HG02970 (cell line): ENCODE measurements around the gene MTOR.

ENCODE experiments used
- ATAC-seq: cut with Tn5 transposase; IDR thresholded peaks from one replicate; pipeline ENCODE4 v1.9.1; 2021; ENCODE audit warnings: mild to moderate bottlenecking, moderate library complexity, moderate number of reproducible peaks; ENCODE audit not compliant: unreplicated experiment, low FRiP score

Gene MTOR

DNA sequence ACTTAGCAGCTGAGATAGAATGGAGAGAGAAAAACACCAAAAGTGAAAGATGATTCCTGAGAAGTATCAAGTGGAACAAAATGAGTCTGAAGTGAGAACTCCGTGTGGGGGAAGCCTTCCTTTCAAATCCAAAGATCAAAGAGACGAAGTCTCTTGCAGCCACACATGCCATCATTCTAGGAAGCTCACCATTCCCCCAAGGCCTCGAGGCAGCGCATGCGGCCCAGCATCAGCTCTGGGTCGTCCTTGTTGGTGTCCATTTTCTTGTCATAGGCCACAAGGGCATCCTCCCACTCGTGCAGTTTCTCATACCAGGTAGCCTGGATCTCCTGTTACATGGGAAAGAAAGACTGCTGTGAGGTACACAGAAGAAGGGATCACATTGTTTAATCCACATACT lies 105.4 kb downstream of the MTOR start:
- no peak for ATAC-seq

DNA sequence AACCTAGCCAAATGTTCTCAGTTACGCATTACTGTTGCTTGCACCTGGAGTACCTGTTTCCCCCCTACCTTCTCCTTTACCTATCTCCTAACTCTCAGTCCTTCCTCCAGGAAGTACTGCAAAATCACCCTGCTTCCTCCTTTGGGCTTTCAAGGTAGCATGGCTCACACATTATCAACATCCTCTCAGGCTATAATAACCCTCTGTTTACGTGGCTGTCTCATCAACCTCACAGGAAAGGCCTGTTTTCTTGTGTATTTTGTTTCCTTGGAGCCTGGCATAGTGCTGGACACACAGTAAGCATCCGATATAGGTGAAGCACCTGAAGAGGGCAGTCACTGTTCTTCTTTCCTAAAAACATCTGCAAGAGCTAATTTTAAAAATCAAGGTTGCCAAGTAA lies 105.9 kb downstream of the MTOR start:
- no peak for ATAC-seq

DNA sequence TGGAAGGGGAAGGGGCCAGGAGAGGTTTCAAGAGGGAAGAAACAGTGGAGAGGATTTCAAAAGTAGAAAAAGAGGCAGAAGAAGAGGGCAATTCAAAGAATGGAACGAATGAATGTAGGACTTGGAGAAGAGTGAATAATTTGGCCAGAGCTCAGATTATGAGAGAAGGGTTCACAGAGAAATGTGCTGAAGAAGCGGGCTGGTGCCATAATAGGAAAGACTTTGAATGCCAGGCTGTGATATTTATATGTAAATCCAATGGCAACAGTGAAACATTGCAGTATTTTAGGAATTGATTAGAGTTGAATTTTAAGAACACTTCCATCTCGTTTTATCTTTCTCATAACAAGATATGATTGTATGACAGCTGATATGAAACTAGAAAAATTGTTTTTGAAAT lies 109.2 kb downstream of the MTOR start:
- ATAC-seq = no peak

DNA sequence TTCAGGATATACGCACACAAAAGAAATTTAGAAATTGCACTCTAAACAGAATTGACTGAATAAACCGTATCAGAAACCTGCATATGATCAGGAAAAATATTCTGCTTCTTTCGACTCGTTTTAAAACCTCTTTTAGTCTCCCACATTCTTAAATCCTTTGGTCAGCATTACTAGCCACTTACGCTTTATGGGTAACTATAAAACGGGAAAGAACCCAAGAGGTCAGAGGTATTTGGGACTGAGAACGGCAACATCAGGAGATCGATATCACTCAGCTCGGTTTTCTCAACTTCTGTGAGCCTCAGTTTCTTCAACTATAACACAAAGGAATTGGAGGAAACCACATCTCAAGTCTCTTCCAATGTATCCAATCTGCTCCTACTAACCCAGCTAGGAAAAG lies 109.6 kb downstream of the MTOR start:
- no peak for ATAC-seq

DNA sequence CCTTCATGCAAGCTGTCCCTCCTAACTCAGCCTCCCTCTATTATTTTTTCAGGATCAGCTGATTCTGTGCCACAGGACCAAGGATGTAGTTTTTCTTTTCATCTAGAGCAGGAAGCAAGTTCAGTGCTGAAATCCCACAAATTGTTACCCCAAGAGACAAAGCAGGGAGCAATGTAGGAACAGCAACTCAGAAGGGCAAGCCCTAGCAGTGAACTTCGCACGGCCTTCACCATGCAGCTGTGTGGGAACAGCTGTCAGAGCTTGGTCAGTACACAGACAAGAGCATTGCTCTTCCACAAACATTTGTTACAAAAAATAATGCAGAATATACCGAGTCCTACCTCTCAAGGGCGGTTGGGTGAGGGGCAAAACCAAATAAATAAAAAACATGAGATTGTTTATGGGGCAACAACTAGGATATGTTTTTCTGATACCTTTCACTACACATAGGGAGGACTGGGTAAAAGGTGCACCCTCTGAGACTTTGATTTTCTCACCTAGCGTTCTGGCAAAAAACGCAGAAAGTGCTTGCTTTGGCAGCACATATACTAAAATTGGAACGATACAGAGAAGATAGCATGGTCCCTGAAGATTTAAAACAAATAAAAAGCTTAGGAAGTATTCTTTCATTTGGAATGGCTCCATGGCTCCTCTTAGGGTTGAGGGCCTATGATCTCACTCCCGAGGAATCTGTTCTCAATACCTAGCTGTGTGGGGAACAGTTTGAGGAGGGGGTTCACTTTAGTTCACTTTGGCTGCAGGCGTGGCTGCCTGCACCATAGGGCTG lies 110.3 kb downstream of the MTOR start:
- ATAC-seq = no peak

DNA sequence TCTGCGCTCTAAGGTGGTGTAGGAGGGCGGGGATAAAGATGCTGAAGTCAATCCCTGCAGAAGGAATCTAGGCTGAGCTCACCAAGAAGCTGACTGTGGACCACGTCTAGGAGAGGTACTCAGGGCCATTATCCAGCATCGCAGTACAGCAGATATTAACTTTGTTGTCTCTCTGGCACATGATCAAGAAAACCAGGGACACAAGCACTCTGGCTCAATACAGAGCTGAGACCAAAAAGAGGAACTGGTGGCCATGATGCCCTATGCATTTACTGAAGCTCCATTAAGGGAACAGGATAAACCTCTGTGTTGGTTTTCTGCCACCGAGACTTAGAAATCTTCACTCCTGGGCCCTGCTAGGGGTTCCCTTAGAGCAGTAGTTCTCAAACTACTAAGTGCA lies 111.2 kb downstream of the MTOR start:
- ATAC-seq = no peak

DNA sequence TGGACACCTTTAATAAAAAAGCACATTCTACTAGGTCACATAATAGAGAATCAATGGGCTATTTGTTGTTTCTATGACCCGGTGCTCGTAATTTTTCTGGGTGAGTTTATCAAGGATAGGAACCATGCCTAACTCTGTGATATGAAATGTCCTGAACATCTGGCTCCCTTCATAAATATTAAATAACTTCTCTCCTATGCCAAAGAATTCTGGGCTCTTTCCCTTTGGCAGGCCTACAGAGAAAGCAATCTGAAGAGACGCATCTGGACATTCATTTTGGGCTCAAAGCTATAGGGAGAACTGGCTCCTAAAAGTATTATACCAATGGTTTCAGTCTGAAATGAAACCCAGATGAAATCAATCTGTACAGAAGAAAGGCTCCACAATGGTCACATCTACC lies 112.0 kb downstream of the MTOR start:
- no peak for ATAC-seq

DNA sequence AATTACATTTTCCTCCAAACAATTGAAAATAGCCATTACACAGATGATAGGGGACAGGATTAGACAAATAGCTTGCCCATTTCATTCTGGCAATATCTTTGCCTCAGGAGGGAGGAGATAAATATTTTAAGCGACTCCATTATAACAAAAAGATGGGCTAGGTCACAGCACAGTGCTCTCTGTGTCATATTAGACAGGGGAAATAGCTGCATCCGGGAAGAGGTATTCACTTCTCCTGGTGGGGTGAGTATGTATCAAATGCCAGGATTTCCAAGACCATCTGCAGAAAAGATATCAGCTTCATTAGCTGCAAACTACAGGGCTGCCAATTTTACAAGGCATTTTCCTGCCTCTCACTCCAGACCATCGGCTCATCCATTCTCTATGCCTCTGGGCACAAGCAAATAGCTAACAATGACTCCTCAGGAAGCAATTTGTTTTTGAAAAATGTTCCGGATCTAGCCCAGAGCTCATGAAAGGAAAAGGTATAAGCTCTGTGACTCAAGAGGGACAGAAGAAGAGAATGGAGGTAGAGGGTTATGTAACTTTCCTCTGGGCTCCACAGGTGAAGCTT lies 115.1 kb downstream of the MTOR start:
- ATAC-seq = no peak

DNA sequence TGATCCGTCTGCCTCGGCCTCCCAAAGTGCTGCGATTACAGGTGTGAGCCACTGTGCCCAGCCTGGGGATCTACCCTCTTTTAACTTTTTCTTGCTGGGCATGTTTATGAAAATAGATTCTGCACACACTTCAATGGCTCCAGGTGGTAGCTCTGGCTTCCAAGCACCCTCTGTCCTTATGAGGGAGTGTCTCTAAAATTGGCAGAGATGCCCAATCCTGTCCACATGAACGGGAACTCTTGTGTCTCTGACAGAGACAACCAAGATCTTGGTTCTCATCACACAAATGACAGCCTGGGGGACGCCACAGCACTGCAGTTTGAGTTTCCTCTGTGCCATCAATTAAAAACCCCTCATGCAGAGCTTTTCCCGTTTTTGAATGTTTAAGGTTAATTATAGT lies 116.6 kb downstream of the MTOR start:
- ATAC-seq = no peak

DNA sequence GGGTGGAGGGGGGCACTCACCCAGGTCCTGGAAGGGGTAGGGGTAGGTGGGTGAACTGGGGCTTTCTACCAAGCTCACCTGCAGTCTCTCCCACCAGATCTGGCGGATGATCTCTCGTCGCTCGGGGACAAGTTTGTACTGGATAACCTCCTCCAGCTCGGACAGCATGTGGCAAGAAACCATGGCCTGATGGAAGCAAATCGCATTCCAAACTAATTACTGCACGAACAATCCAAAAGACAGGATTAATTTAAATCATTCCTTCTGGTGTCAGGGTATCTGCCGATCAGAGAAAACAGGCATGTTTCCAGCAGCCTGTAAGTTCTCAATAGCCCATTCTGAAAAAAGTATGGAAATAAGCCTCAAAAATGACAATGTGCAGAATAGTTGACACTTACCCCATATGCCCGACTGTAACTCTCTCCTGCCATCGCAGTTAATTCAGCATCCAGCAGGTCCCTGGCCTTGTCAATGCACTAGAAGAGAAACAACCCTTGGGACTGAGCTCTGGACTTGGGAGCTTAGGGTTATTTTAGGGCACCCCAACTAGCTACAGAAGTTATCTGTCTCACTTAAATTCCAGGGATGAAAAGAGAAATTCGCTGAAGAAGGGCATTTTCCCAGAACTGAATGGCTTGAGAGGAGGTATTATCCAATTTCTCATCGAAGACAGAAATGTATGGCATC lies 117.6 kb downstream of the MTOR start:
- ATAC-seq = no peak

DNA sequence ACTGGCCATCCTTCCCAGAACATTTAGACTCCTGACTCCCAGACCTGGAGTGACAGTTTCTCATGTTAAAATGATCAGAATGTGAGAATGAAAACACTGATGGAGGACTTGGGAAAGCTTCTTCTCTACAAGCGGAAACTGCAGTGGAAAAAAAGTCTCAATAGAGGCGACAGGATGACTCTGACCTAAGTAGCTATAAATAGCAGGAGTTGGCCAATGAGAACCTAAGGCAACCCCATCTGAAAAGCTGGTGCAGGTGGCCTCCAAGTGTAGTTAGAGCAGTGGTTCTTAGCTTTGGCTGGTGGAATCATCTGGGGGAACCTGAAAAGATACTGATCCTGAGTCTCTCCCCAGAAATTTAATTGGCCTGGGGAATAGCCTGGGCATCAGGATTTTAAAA lies 118.4 kb downstream of the MTOR start:
- ATAC-seq = no peak

DNA sequence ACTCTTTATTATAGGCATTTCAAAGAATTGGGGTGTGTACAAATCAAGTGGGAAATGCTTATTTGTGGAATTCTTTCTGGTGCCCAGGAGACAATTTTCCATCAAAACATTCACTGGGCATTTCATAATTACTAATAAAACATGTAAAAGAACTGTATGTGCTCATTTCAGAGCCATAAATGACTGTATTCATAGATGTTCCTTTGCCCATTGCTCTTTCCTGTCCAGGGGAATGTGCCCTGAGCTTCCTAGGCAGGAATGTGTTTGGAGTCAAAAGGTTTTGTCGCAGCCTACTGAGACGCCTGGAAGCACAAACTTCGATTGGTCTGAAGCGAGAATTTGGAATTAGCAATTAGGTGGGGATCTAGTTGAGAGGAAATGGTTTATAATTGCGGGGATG lies 119.0 kb downstream of the MTOR start:
- ATAC-seq = no peak

DNA sequence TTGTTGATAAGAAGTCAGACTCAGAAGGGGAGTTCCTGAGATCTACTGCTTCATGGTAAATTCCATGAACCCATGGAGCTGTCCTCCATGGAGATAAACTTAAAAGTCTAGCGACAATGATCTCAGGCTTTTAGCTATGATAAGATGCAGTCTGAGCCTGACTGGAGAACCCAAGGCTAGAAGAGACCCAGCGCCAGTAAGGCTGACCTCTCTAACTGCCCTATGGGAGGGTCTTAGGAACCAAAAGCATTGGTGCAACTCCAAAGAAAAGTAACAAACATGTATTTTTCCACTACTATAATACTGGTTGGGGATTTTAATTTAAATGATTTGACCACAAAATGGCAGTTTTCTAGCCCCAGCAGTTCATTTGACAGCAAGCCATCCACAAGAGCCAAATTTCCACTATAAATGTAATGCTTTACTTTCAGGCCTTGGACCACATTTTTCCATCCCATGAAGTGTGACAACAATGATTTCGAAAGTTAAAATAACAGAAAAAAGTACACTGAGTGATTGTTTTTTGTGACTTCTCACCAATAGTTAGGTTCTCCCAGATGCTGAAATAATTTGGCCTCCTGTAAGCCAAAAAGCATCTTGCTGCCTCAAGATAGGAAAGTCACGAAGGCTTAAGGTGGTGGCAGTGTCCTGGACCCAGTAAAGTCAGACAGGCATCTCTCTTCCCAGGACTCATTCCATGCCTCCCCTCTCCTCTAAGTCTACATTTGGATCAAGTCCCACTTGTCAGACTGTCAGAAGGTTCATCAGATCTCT lies 119.5 kb downstream of the MTOR start:
- ATAC-seq = no peak

DNA sequence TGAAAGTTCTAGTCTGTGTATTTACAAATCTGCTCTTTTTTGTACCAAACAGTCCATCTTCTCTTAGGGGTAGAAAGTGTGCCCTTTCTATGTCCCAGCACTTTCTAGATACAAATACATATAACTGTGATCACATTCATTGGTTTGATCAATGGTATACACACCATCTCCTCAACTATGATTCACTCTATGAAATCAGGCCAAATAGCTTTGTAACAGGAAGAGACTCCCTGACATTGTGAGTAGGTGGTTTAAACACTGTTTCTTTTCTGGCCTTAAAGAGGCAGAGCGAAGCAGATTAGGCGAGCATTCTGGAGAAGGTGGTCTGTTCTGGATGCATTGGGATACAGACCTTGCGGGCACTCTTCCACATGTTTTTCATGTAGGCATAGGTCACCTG lies 123.4 kb downstream of the MTOR start:
- no peak for ATAC-seq

DNA sequence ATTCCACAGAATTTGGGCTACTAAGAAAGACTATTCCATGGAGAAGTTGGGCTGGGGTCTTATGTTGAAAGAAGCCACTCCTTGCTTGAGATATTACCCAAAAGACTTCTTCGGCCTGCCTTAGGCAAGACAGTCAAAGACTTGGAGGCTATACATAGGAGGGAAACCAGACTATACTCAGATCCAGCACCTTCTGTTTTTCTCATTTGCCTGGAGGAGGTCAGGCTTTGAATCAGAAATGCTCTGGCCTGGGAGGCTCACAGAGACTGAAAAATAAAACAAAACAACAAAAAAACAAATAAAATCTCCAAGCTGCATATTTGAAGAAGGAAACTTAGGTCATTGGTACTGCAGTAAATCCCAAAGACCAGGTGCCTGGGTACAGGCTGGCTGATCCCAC lies 124.3 kb downstream of the MTOR start:
- no peak for ATAC-seq

DNA sequence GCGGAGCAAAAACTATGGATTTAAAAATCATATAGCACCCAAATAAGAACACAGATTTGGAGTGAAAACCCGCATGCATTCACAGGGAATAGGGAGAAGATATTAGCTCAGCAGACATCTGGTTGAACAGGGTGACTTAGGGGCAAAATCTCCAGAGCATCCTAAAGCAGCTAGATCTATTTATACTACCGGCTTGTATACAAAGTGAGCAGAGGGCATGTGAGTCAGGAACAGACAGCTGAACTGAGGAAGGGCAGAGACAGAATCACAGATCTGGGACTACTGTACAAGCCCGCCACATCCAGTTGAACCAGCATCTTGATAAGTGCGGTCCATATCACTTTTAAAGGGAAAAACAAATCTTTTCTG lies 127.5 kb downstream of the MTOR start:
- ATAC-seq = no peak

DNA sequence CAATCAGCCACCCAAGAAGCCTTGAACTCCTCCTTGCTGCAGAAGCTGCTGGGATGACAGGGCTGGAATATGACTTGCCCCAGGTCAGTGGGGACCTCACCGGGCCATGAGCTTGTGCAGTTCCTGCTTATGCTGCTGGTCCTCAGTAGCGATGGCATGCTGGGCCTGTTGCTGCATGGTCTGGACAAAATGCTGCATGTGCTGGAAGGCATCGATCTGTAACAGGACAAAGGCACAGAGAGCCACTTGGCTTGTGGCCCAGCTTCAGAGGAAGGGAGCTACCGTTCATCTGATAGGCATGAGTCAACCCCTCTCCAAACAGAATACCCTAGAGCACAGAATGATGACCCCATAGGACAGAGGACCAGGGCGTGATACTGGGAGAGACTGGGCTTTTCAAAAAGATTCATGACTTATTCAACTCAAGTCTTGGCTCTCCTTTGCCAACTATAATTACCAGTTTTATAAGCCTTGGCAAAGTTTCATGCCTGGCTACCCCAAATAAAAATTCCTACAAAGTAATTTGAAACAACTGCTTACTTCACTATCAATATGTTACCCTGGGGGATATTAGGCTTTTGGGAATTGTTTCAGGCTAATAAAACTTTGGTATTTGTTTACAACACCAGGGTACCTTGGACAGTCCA lies 128.0 kb downstream of the MTOR start:
- no peak for ATAC-seq

DNA sequence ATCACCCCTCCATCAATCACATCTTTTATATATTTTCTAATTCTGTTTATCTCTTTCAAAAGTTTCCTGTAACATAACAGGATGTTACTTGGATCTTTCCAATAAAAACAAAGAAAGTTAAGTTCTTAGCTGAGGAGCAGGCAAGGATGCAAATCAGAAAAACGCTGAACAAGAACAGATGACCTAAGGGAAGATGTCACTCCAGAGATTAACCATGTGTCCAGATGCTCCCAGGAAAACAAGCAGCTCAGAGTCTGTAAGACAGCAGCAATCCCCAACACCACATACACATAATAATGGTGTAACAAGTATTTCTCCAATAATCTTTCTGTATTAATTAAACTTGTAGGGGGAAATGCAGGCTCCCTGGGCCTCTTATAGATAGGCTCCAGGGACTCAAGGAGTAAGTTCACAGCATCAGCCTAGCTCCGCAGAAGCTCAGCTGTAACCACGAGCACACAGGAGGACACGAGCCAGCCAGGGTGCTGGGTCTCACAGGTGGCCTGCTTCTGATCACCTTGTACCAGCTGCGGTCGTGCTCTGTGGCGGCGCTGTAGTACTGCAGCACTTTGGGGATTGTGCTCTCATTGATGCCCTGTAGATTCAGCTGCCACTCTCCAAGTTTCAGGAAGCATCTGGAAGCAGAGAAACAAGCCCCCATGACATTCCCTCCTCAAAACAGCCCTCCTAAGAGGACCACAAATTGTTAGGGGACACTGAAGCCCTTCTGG lies 129.6 kb downstream of the MTOR start:
- ATAC-seq = no peak

DNA sequence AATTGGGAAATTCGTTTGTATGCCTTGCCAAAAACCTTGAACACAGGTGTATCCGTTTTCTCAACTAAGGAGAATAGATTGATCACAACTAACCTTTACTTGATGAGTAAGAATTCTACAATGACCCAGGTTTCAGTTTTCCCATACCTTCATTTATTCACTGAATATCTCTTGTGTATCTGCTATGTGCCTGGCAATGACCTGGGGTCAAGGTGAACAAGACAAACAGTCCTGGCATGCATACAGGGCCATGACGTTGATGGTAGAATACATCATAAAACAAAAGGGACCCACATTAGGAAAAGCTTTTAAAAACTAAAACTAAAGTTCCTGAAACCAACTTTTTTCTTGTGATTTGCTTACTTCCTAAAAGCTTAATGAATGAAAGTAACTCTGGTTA lies 130.5 kb downstream of the MTOR start:
- ATAC-seq = no peak

DNA sequence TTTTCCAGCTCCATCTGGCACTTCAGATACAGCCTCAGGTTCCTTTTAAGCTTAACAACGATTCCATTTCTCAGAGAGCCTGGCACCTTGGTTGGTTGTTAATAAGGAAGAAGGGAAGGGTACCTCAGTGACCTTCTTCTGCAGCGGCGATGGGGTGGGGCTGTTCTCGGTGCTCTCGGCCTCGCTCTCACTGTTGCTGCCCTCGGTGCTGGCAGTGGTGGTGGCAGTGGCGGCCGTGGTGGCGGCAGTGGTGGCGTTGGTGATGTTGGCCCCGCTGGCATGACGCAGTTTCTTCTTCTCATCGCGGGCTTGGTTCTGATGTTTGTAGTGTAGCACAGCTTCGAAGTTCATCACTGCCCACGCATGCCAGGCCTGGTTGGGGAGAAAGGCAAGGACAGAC lies 131.9 kb downstream of the MTOR start:
- ATAC-seq = no peak
